MCF 10A (cell line): ENCODE data around the gene PITX3. TPM values are rescaled to one million over a fixed set of nuclear protein-coding genes. Genes with fewer than 3 reads are reported as not detected.
"Not testable (repeated sequence)": the region's sequence is repeated elsewhere in the genome, so short reads cannot be mapped to it uniquely, and the experiment has no call there.

Source experiments
- BruUV-seq: library from RNA; stranded (reverse); fragments of 400-500 nt; replicated peaks from 2 replicates; lab custom pipeline; 2021; lab: Mats Ljungman, UMichigan
- CTCF ChIA-PET: fragments of 300-600 bp; sonication (Branson Sonifier 250); formaldehyde crosslinking; extraction: SDS; loops from one replicate; lab custom pipeline; 2021; ENCODE audit warnings: antibody characterized with exemption, inconsistent platforms; lab: Yijun Ruan, JAX
- POLR2A ChIA-PET: fragments of 300-600, 350-650 bp; sonication (Branson Sonifier 250); formaldehyde crosslinking; extraction: SDS; loops from one replicate; lab custom pipeline; 2020; ENCODE audit warnings: antibody characterized with exemption, inconsistent platforms; lab: Yijun Ruan, JAX
- DNase-seq: peaks from one replicate; pipeline ENCODE4 v3.0.0-alpha.2; 2018; ENCODE audit not compliant: unreplicated experiment
- H3K27ac Mint-ChIP-seq: one replicate; pipeline ENCODE4 v1.8.0; 2022; ENCODE audit warnings: mild to moderate bottlenecking, low read depth, mixed read lengths; ENCODE audit not compliant: unreplicated experiment
- H3K27me3 Mint-ChIP-seq: one replicate; pipeline ENCODE4 v1.8.0; 2022; ENCODE audit warnings: mixed read lengths; ENCODE audit not compliant: insufficient read depth, unreplicated experiment
- H3K36me3 Mint-ChIP-seq: one replicate; pipeline ENCODE4 v1.8.0; 2022; ENCODE audit warnings: mild to moderate bottlenecking, moderate library complexity, mixed read lengths; ENCODE audit not compliant: insufficient read depth, unreplicated experiment
- H3K4me1 Mint-ChIP-seq: one replicate; pipeline ENCODE4 v1.8.0; 2022; ENCODE audit warnings: mixed read lengths; ENCODE audit not compliant: insufficient read depth, unreplicated experiment
- H3K4me3 Mint-ChIP-seq: one replicate; pipeline ENCODE4 v1.8.0; 2022; ENCODE audit warnings: mild to moderate bottlenecking, moderate library complexity, mixed read lengths; ENCODE audit not compliant: unreplicated experiment
- H3K9me3 Mint-ChIP-seq: one replicate; pipeline ENCODE4 v1.8.0; 2022; ENCODE audit warnings: mixed read lengths; ENCODE audit not compliant: unreplicated experiment
- CTCF ChIP-seq: fragments of 200-600 bp; IDR thresholded peaks from one replicate; pipeline ENCODE4 v1.8.0; 2022; ENCODE audit warnings: antibody characterized with exemption, mild to moderate bottlenecking; ENCODE audit not compliant: unreplicated experiment
- intact Hi-C: fragments of 100-400 bp; cut with micrococcal nuclease; formaldehyde crosslinking; loops from 2 replicates; pipeline ENCODE4 v1.14.1; 2022
- total RNA-seq: library from RNA; stranded (reverse); gene quantifications from 2 replicates; pipeline ENCODE4 v1.2.3, GENCODE V29; 2022

The PITX3 gene
- total RNA-seq, 1 experiment from 2014 or later: not detected

GRCh38 chr10:102195296-102195870 is 45.9 kb downstream of the PITX3 start:
- no peaks in the 10 kb centered on the region for H3K27me3 Mint-ChIP-seq
- BruUV-seq: no TSS peak
- H3K9me3 Mint-ChIP-seq: peaks cover 7% of the 10 kb centered on the region
- H3K36me3 Mint-ChIP-seq: no peaks in the 10 kb centered on the region
- TF ChIP-seq CTCF: no peak
- no peaks in the 10 kb centered on the region for H3K4me1 Mint-ChIP-seq
- CTCF ChIA-PET: interaction anchor here (0.7 to 2.1 kb wide), 4 partner anchors 34 to 204 kb away, joined by 3 to 8 read pairs (median 4); no protein-coding TSS in a partner anchor
- no peak overlapping the region for H3K27ac Mint-ChIP-seq
- POLR2A ChIA-PET: no interaction called here
- no peak overlapping the region for H3K4me3 Mint-ChIP-seq
- no peak for DNase-seq
- intact Hi-C loops: no loop called here

DNA sequence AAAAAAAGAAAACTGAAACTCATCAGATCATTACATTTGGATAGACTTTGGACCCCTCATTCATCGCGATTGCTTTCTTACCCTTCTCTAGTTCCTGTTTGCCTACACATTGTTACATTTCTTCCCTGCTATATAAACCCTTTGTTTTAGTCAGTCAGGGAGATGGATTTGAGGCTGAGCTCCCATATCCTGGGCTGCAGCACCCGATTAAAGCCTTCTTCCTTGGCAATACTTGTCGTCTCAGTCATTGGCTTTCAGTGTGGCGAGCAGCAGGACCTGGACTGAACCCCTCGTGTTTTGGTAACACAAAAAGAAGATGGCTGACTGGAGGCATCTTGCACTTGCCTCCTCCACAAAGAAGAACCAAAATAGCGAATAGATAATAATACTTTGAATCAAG is 49.4 kb downstream of the PITX3 start:
- Mint-ChIP-seq H3K27ac (no peak overlapping the region), H3K36me3 (no peaks in the 10 kb centered on the region), H3K9me3 (peaks cover 7% of the 10 kb centered on the region), H3K4me1 (no peaks in the 10 kb centered on the region), H3K4me3 (no peak overlapping the region), H3K27me3 (no peaks in the 10 kb centered on the region)
- ChIA-PET CTCF (interaction anchor here (1.5 to 1.9 kb wide), 2 partner anchors 38 to 160 kb away, joined by 4 to 6 read pairs; no protein-coding TSS in a partner anchor), POLR2A (interaction anchor here (1.1 to 1.7 kb wide), 2 partner anchors 12 to 20 kb away, joined by 4 read pairs; no protein-coding TSS in a partner anchor)
- intact Hi-C loops: no loop called here
- no TSS peak for BruUV-seq
- TF ChIP-seq CTCF: no peak
- no peak for DNase-seq

DNA sequence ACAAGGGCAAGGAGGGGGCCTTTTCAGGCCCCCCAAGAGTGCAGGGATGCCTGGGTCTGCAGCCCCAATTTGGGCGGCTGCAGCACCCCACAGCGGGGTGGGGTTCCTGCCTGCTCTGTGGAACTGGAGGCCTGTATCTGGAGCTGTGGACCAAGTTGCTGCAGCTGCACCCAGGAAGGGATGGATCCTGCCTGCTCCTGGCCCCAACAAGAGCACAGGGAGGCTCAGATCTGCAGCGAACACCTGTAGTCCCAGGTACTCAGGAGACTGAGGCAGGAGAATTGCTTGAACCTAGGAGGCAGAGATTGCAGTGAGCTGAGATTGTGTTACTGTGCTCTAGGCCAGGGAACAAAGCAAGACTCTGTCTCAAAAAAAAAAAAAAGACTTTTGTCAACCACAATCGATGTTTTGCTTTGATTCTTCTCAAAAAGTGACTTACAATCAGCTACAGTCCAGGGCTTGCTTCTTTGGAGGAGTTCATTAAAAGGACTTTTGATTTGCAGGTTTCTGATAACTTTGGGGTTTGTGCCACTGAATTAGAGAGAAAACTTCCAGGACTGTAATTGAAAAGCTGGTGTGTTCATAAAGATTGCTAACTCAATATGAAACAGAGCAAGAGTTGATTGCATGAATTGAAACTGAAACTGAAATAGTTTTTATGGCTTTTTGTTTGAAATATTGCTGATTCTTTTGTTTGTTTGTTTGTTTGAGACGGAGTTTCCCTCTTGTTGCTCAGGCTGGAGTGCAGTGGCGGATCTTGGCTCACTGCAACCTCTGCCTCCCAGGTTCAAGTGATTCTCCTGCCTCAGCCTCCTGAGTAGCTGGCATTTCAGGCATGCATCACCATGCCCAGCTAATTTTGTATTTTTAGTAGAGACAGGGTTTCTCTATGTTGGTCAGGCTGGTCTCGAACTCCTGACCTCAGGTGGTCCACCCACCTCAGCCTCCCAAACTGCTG is 52.1 kb downstream of the PITX3 start:
- intact Hi-C loops, DNase-seq, H3K36me3 Mint-ChIP-seq, H3K4me1 Mint-ChIP-seq, H3K27ac Mint-ChIP-seq, H3K27me3 Mint-ChIP-seq, BruUV-seq, H3K4me3 Mint-ChIP-seq: not testable (repeated sequence)
- POLR2A ChIA-PET: interaction anchor here (0.6 to 1.3 kb wide), 3 partner anchors 8 to 20 kb away, joined by 3 read pairs; no protein-coding TSS in a partner anchor
- CTCF ChIA-PET: interaction anchor here (0.5 to 0.8 kb wide), 4 partner anchors 13 to 817 kb away, joined by 3 to 8 read pairs (median 4); no protein-coding TSS in a partner anchor
- H3K9me3 Mint-ChIP-seq: peaks cover 28% of the 10 kb centered on the region

DNA sequence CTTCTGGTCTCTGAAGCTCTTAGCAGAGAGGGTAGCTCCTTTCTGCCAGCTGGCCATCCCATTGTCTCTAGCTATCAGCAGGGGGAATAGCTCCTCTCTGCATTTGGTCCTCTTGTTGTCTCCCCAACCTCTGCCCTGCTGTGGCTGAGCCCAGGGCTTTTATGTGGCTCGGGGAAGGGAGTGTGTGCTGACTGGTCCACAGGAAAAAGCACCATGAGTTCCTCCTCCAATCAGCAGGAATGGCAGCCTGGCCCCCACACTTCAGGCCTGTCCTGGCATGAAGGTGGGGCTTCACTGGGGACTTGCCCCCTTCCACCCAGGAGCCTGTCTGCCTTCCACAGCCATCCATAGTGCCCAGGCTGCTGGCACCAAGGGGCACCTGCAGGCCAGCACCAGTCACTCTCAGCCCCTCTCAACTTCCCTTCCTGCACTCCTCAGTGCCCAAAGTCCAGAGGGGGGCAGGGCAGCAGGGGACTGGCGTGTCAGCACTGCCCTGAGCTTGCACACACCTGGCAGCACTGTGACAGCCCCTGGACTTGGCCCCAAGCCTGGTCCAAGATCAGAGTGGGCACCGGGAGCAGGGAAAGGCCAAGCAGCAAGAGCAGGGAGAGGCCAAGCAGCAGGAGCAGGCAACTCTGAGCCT is 52.9 kb downstream of the PITX3 start:
- H3K9me3 Mint-ChIP-seq: peaks cover 29% of the 10 kb centered on the region
- H3K27ac Mint-ChIP-seq: no peak overlapping the region
- no peak overlapping the region for H3K4me3 Mint-ChIP-seq
- H3K36me3 Mint-ChIP-seq: no peaks in the 10 kb centered on the region
- intact Hi-C loops: no loop called here
- no peak for DNase-seq
- no TSS peak for BruUV-seq
- H3K4me1 Mint-ChIP-seq: no peaks in the 10 kb centered on the region
- ChIA-PET CTCF (interaction anchor here (0.6 to 0.9 kb wide), 3 partner anchors 11 to 232 kb away, joined by 3 read pairs; partner anchors contain the start of gene FBXL15), POLR2A (no interaction called here)
- no peaks in the 10 kb centered on the region for H3K27me3 Mint-ChIP-seq
- TF ChIP-seq CTCF: no peak
